ENCODE measurements around the gene RAB8A. TPM values are rescaled to one million over a fixed set of nuclear protein-coding genes. Genes with fewer than 3 reads are reported as not detected.
"Not testable (repeated sequence)": the region's sequence is repeated elsewhere in the genome, so short reads cannot be mapped to it uniquely, and the experiment has no call there.

The RAB8A gene
- total RNA-seq, 2 experiments from 2014 or later: 167 to 175 TPM

- H3K9me3 Mint-ChIP-seq; H3K36me3 Mint-ChIP-seq (ENCODE audit: low read depth); H3K27me3 Mint-ChIP-seq; POLR2A ChIA-PET; DNase-seq; H3K4me3 Mint-ChIP-seq; H3K27ac Mint-ChIP-seq; H3K4me1 Mint-ChIP-seq: not testable (repeated sequence)
- CTCF ChIA-PET: interaction anchor here (0.5 to 1.0 kb wide), 3 partner anchors 59 to 203 kb away, joined by 3 read pairs; no protein-coding TSS in a partner anchor
Observed at GRCh38 chr19:16178866-16179265, 67.2 kb downstream of the RAB8A start.

- DNase-seq: no peak
- Mint-ChIP-seq H3K27ac (no peak overlapping the region), H3K27me3 (peaks cover 7% of the 10 kb centered on the region), H3K4me1 (peaks cover 18% of the 10 kb centered on the region), H3K9me3 (no peaks in the 10 kb centered on the region), H3K4me3 (no peak overlapping the region), H3K36me3 (ENCODE audit: low read depth) (peaks cover 6% of the 10 kb centered on the region)
- POLR2A ChIA-PET: no interaction called here
- CTCF ChIA-PET: interaction anchor here (0.6 to 1.6 kb wide), 4 partner anchors 29 to 617 kb away, joined by 3 to 5 read pairs (median 4); no protein-coding TSS in a partner anchor
Observed at GRCh38 chr19:16180611-16181010, 68.9 kb downstream of the RAB8A start.

Other genes with a start within 250 kb of the RAB8A start
- not detected for gene CYP4F2, start 213.8 kb upstream of the RAB8A start, total RNA-seq
- gene CYP4F11, start 177.4 kb upstream of the RAB8A start, total RNA-seq: not detected
- not detected for gene OR10H4, start 162.9 kb upstream of the RAB8A start, total RNA-seq
- 100 to 1,000 TPM; 422 to 485 TPM for gene TPM4, start 35.4 kb upstream of the RAB8A start, total RNA-seq
- 10 to 100 TPM; 70.7 to 76.9 TPM for gene HSH2D, start 31.8 kb downstream of the RAB8A start, total RNA-seq
- not detected for gene CIB3, start 61.6 kb downstream of the RAB8A start, total RNA-seq
- gene FAM32A, start 73.5 kb downstream of the RAB8A start, total RNA-seq: 10 to 100 TPM; 64.1 to 76.8 TPM
- 100 to 1,000 TPM; 129 to 150 TPM for gene AP1M1, start 86.0 kb downstream of the RAB8A start, total RNA-seq
- 100 to 1,000 TPM; 253 to 255 TPM for gene KLF2, start 212.9 kb downstream of the RAB8A start, total RNA-seq

Data from activated CD4-positive, alpha-beta T cell treated with anti-CD3 and anti-CD28 coated beads, Interleukin-2, amount 10 ng/mL, durations not matched to agents 7 days and 5 days (primary cell).